Mesodermal cell (in vitro differentiated cells): ENCODE data around the gene DPH1.

ENCODE experiments used
- H3K27ac ChIP-seq: 2 replicates; pipeline ENCODE4 v1.7.0; 2013; ENCODE audit warnings: mild to moderate bottlenecking, low read depth, low read length, moderate library complexity; ENCODE audit not compliant: severe bottlenecking
- H3K36me3 ChIP-seq: 2 replicates; pipeline ENCODE4 v1.7.1; 2013; ENCODE audit warnings: mild to moderate bottlenecking, low read length, moderate library complexity; ENCODE audit not compliant: control insufficient read depth, insufficient read depth
- H3K4me1 ChIP-seq: one replicate; pipeline ENCODE4 v1.7.1; 2013; ENCODE audit warnings: mild to moderate bottlenecking, low read length; ENCODE audit not compliant: insufficient read depth, control insufficient read depth, poor library complexity, severe bottlenecking
- H3K4me3 ChIP-seq: 2 replicates; pipeline ENCODE4 v1.7.0; 2013; ENCODE audit warnings: low read length, control low read depth, mild to moderate bottlenecking; ENCODE audit not compliant: insufficient read depth, poor library complexity, severe bottlenecking; ENCODE audit errors: extremely low read depth
- H3K9me3 ChIP-seq: 2 replicates; pipeline ENCODE4 v1.7.1; 2013; ENCODE audit warnings: mild to moderate bottlenecking, low read length, moderate library complexity; ENCODE audit not compliant: control insufficient read depth
- WGBS, 2 experiments: methylation state at CpG; one replicate each; pipeline ENCODE4 v1.1.5; 2013; ENCODE audit warnings: missing lambda C conversion rate in 2 of 2; ENCODE audit not compliant: insufficient coverage in 2 of 2; 5-methylcytosine and 5-hydroxymethylcytosine counted together

The DPH1 gene

GRCh38 chr17:2051933-2052559 lies 22.1 kb downstream of the DPH1 start:
- 50 to 54% methylated on average over 11 to 13 of the region's 14 CpGs for WGBS, 2 experiments
- Histone ChIP-seq H3K4me3 (no peak overlapping the region), H3K9me3 (no peaks in the 10 kb centered on the region), H3K27ac (no peak overlapping the region), H3K36me3 (no peaks in the 10 kb centered on the region), H3K4me1 (peaks cover 23% of the 10 kb centered on the region)

- no peak overlapping the region for H3K27ac ChIP-seq
- no peaks in the 10 kb centered on the region for H3K9me3 ChIP-seq
- H3K4me3 ChIP-seq = peak overlapping the region; percentile 41
- peaks cover 23% of the 10 kb centered on the region for H3K4me1 ChIP-seq
- H3K36me3 ChIP-seq = no peaks in the 10 kb centered on the region
- 7 to 9% methylated on average over 62 to 63 of the region's 84 CpGs for WGBS, 2 experiments
Measured at GRCh38 chr17:2053380-2054261, 23.7 kb downstream of the DPH1 start.

GRCh38 chr17:2054262-2054511 lies 24.2 kb downstream of the DPH1 start:
- H3K27ac ChIP-seq = no peak overlapping the region
- peak overlapping the region; percentile 41 for H3K4me3 ChIP-seq
- peaks cover 23% of the 10 kb centered on the region for H3K4me1 ChIP-seq
- WGBS, 2 experiments = 21% methylated on average over 16 of the region's 16 CpGs
- no peaks in the 10 kb centered on the region for H3K36me3 ChIP-seq
- no peaks in the 10 kb centered on the region for H3K9me3 ChIP-seq

- no peaks in the 10 kb centered on the region for H3K9me3 ChIP-seq
- 5% methylated on average over 51 to 68 of the region's 72 CpGs for WGBS, 2 experiments
- no peaks in the 10 kb centered on the region for H3K36me3 ChIP-seq
- no peak within 1 kb of the TSS for H3K27ac ChIP-seq
- peak within 1 kb of the TSS; percentile 41 for H3K4me3 ChIP-seq
- H3K4me1 ChIP-seq = peaks cover 24% of the 10 kb centered on the region
Measured at GRCh38 chr17:2054512-2055291, 24.7 kb downstream of the DPH1 start, which contains the start of gene HIC1. TSS of gene HIC1 (plus strand) at chr17:2055103. CDS start at chr17:2056691, 1,588 bp downstream.

GRCh38 chr17:2055292-2056205 lies 25.6 kb downstream of the DPH1 start:
- WGBS, 2 experiments = 2 to 4% methylated on average over 67 to 87 of the region's 113 CpGs

GRCh38 chr17:2056206-2057174 lies 26.5 kb downstream of the DPH1 start:
- Histone ChIP-seq H3K9me3 (no peaks in the 10 kb centered on the region), H3K27ac (no peak overlapping the region), H3K4me3 (peak overlapping the region; percentile 5), H3K4me1 (peaks cover 35% of the 10 kb centered on the region), H3K36me3 (peaks cover 15% of the 10 kb centered on the region)
- WGBS, 2 experiments = 14 to 15% methylated on average over 70 to 77 of the region's 85 CpGs

More at GRCh38 chr17:2055292-2056205, 25.6 kb downstream of the DPH1 start:
- Histone ChIP-seq H3K4me3 (peak overlapping the region; percentile 35), H3K9me3 (no peaks in the 10 kb centered on the region), H3K4me1 (peaks cover 27% of the 10 kb centered on the region), H3K27ac (no peak overlapping the region), H3K36me3 (peaks cover 7% of the 10 kb centered on the region)

- no peak overlapping the region for H3K27ac ChIP-seq
- H3K4me3 ChIP-seq = no peak overlapping the region
- H3K36me3 ChIP-seq = peaks cover 17% of the 10 kb centered on the region
- H3K9me3 ChIP-seq = no peaks in the 10 kb centered on the region
- H3K4me1 ChIP-seq = peaks cover 40% of the 10 kb centered on the region
- WGBS, 2 experiments = 24 to 25% methylated on average over 77 to 81 of the region's 81 CpGs
Measured at GRCh38 chr17:2057175-2057759, 27.3 kb downstream of the DPH1 start.

GRCh38 chr17:2057760-2058585 lies 28.0 kb downstream of the DPH1 start:
- peaks cover 47% of the 10 kb centered on the region for H3K4me1 ChIP-seq
- no peaks in the 10 kb centered on the region for H3K9me3 ChIP-seq
- no peak overlapping the region for H3K27ac ChIP-seq
- WGBS, 2 experiments = 79 to 82% methylated on average over 96 to 98 of the region's 98 CpGs
- H3K36me3 ChIP-seq = peaks cover 17% of the 10 kb centered on the region
- no peak overlapping the region for H3K4me3 ChIP-seq
